BJ (cell line): ENCODE data around the gene MORF4L2. TPM values are rescaled to one million over a fixed set of nuclear protein-coding genes. Genes with fewer than 3 reads are reported as not detected.

Experiments used
- CTCF ChIA-PET: fragments of 350-600 bp; formaldehyde crosslinking; extraction: SDS; loops from one replicate; lab custom pipeline; 2021; ENCODE audit warnings: antibody characterized with exemption, inconsistent platforms; lab: Yijun Ruan, JAX
- POLR2A ChIA-PET: fragments of 300-600 bp; sonication (Branson Sonifier 250); formaldehyde crosslinking; extraction: SDS; loops from one replicate; lab custom pipeline; 2021; ENCODE audit warnings: antibody characterized with exemption; lab: Charles Lee
- DNase-seq: peaks from one replicate; pipeline ENCODE4 v3.0.0-alpha.2; 2011; ENCODE audit warnings: low read depth
- H3K27me3 ChIP-seq: 2 replicates; pipeline ENCODE4 v1.6.0; 2011; ENCODE audit warnings: low read length; ENCODE audit not compliant: control insufficient read depth, insufficient read depth
- H3K36me3 ChIP-seq: 2 replicates; pipeline ENCODE4 v1.5.1; 2011; ENCODE audit warnings: low read length; ENCODE audit not compliant: control insufficient read depth, insufficient read depth
- H3K4me3 ChIP-seq: 2 replicates; pipeline ENCODE4 v1.5.1; 2011; ENCODE audit warnings: low read depth, mild to moderate bottlenecking, control low read depth, low read length
- CTCF ChIP-seq: IDR thresholded peaks from 2 replicates; pipeline ENCODE4 v1.5.1; 2011; ENCODE audit warnings: low read depth, mild to moderate bottlenecking, control low read depth, inconsistent platforms, low read length, moderate library complexity; ENCODE audit not compliant: insufficient read depth
- polyA plus RNA-seq: library from polyadenylated mRNA; depleted of rRNA; stranded (reverse); fragments of >200 nt; gene quantifications from 2 replicates; pipeline ENCODE4 v1.2.3, GENCODE V29; 2011

The MORF4L2 gene
- polyA plus RNA-seq, 1 experiment: 479 TPM

GRCh38 chrX:103718120-103718519, 31.6 kb upstream of the MORF4L2 start:
- no peak for DNase-seq
- POLR2A ChIA-PET: no interaction called here
- no peak for TF ChIP-seq CTCF
- CTCF ChIA-PET: interaction anchor here (1.1 to 2.4 kb wide), 2 partner anchors 13 to 56 kb away, joined by 3 to 5 read pairs; no protein-coding TSS in a partner anchor
- Histone ChIP-seq H3K4me3 (no peak overlapping the region), H3K36me3 (no peaks in the 10 kb centered on the region), H3K27me3 (no peaks in the 10 kb centered on the region)

GRCh38 chrX:103716962-103717361, 30.5 kb upstream of the MORF4L2 start:
- ChIA-PET POLR2A (no interaction called here), CTCF (no interaction called here)
- no peaks in the 10 kb centered on the region for H3K36me3 ChIP-seq
- no peak for DNase-seq
- H3K27me3 ChIP-seq: no peaks in the 10 kb centered on the region
- no peak overlapping the region for H3K4me3 ChIP-seq
- TF ChIP-seq CTCF: no peak

GRCh38 chrX:103710609-103711008, 24.1 kb upstream of the MORF4L2 start, which contains the start of gene TMEM31:
Gene TMEM31 (plus strand): TSS chrX:103710909. CDS start chrX:103712259, 1,350 bp downstream.
- no peak within 1 kb of the TSS for H3K4me3 ChIP-seq
- H3K36me3 ChIP-seq: no peaks in the 10 kb centered on the region
- no peaks in the 10 kb centered on the region for H3K27me3 ChIP-seq
- no peak for TF ChIP-seq CTCF
- DNase-seq: no peak
- POLR2A ChIA-PET: no interaction called here
- CTCF ChIA-PET: interaction anchor here (0.7 to 3.8 kb wide), 6 partner anchors 8 to 64 kb away, joined by 3 to 36 read pairs (median 4); no protein-coding TSS in a partner anchor

GRCh38 chrX:103704863-103705262, 18.4 kb upstream of the MORF4L2 start:
- no peak for DNase-seq
- CTCF ChIA-PET: interaction anchor here (0.6 to 2.8 kb wide), 2 partner anchors 14 to 15 kb away, joined by 3 to 8 read pairs; no protein-coding TSS in a partner anchor
- Histone ChIP-seq H3K36me3 (no peaks in the 10 kb centered on the region), H3K27me3 (peaks cover 3% of the 10 kb centered on the region; the same call in 1 of the 2 replicates), H3K4me3 (no peak overlapping the region)
- POLR2A ChIA-PET: no interaction called here
- TF ChIP-seq CTCF: no peak

GRCh38 chrX:103699243-103699642, 12.7 kb upstream of the MORF4L2 start:
- Histone ChIP-seq H3K4me3 (no peak overlapping the region), H3K27me3 (no peaks in the 10 kb centered on the region), H3K36me3 (no peaks in the 10 kb centered on the region)
- TF ChIP-seq CTCF: no peak
- ChIA-PET CTCF (no interaction called here), POLR2A (no interaction called here)
- no peak for DNase-seq
